ENCODE data around the gene STXBP6. TPM values are rescaled to one million over a fixed set of nuclear protein-coding genes. Genes with fewer than 3 reads are reported as not detected.

STXBP6 gene
- total and polyA plus RNA-seq, 12 donors, result 12.2 to 49.0 (median 24.4) TPM

DNA sequence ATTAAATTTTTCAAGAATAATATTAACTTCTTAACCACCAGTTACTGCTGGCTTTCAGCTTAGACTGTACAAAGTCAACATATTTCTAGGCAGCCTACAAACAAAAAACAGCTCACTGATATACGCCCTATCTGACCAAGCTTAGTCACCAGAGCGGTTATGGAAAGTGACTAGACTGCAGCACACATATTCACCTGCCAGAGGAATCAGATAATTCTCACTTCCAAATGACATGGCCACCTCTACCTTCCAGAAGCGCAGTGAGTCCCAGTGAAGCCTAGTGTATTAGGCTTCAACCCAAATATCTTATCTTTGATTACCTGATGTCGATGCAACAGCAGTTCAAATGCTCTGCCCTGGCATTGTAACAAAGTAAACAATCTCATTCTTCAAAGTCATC lies 8.5 kb downstream of the STXBP6 start:
- ATAC-seq, result peak in 3 of 8 donors; percentile 29 to 42 (median 41)

DNA sequence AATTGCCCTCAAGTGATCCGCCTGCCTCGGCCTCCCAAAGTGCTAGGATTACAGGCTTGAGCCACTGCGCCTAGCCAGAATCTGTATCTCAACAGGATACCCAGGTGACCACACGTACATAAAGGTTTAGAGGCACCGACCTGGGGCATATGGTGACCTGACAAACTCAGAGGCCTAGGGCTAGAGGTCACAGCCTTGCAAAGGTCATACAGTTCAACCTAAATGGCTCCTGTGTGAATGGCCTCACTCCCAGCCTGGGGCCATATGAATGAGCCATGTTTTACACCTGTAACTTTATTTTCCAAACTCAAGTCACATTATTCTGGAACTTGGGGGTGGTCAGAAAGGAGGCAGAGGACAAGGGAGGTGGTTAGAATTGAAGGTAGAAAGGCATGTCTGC lies 10.0 kb downstream of the STXBP6 start:
- Histone ChIP-seq H3K27ac (no peak overlapping the region), H3K4me3 (no peak overlapping the region), H3K27me3 (no peaks in the 10 kb centered on the region), H3K9me3 (no peaks in the 10 kb centered on the region), H3K36me3 (no peaks in the 10 kb centered on the region), H3K4me1 (peaks cover 0 to 57% (median 35%) of the 10 kb centered on the region in 9 donors)
- intact Hi-C loops (cut with DNase I), result loop anchor here in 9 of 10 donors (5.0 to 10.0 kb wide), 7 partner anchors 33 to 305 kb away; no protein-coding TSS in a partner anchor
- DNase-seq (no peak), ATAC-seq (no peak)
- WGBS, 2 donors, result 94 to 96% methylated on average over 5 of the region's 5 CpGs
- TF ChIP-seq, protein P1, sequence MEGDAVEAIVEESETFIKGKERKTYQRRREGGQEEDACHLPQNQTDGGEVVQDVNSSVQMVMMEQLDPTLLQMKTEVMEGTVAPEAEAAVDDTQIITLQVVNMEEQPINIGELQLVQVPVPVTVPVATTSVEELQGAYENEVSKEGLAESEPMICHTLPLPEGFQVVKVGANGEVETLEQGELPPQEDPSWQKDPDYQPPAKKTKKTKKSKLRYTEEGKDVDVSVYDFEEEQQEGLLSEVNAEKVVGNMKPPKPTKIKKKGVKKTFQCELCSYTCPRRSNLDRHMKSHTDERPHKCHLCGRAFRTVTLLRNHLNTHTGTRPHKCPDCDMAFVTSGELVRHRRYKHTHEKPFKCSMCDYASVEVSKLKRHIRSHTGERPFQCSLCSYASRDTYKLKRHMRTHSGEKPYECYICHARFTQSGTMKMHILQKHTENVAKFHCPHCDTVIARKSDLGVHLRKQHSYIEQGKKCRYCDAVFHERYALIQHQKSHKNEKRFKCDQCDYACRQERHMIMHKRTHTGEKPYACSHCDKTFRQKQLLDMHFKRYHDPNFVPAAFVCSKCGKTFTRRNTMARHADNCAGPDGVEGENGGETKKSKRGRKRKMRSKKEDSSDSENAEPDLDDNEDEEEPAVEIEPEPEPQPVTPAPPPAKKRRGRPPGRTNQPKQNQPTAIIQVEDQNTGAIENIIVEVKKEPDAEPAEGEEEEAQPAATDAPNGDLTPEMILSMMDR (IDR thresholded peaks at IDR 0.05), result no peak

More for the DNA sequence above, 8.5 kb downstream of the STXBP6 start:
- no peaks in the 10 kb centered on the region for H3K9me3 ChIP-seq
- WGBS, 2 donors, result 64 to 68% methylated on average over 4 of the region's 4 CpGs
- H3K27ac ChIP-seq, result peak overlapping the region in 1 of 10 donors; percentile 52
- no peak for DNase-seq
- peaks cover 0 to 57% (median 36%) of the 10 kb centered on the region in 9 donors for H3K4me1 ChIP-seq
- no peaks in the 10 kb centered on the region for H3K27me3 ChIP-seq
- no peak overlapping the region for H3K4me3 ChIP-seq
- TF ChIP-seq, protein P1 (IDR thresholded peaks at IDR 0.05), result no peak
- intact Hi-C loops (cut with DNase I), result loop anchor here in 9 of 10 donors (5.0 to 10.0 kb wide), 6 partner anchors 34 to 307 kb away; no protein-coding TSS in a partner anchor
- H3K36me3 ChIP-seq, result no peaks in the 10 kb centered on the region

DNA sequence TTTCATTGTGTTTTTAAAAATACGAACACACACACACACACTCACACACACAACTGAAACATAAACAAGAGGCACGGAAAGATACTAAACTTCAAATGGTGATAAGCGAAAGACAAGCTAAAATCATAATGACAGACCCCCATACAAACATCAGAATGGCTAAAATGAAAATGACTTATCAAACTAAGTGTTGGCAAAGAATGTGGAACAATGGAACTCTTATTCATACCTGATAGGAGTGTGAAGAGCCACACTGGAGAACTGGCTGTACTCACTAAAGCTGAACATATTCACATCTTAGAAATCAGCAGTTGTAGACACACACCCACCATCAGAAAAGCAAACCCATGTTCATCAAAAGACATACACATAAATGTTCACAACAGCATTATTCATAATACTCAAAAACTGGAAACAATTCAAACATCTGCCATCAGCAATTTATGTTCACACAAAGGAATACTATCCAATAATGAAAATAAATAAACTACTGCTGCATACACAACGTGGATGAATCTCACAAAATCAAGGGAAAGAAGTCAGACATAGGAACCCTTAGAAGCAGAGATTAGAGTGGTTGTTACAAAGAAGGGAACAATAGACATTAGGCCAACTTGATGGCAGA lies 11.8 kb downstream of the STXBP6 start:
- TF ChIP-seq, protein P1 (IDR thresholded peaks at IDR 0.05), result no peak
- Histone ChIP-seq H3K27ac (no peak overlapping the region), H3K4me1 (peaks cover 0 to 51% (median 27%) of the 10 kb centered on the region in 9 donors), H3K27me3 (no peaks in the 10 kb centered on the region), H3K9me3 (no peaks in the 10 kb centered on the region), H3K36me3 (no peaks in the 10 kb centered on the region), H3K4me3 (no peak overlapping the region)
- no peak for ATAC-seq
- 86 to 88% methylated on average over 4 of the region's 4 CpGs for WGBS, 2 donors
- intact Hi-C loops (cut with DNase I), result loop anchor here in 1 of 10 donors (10.0 kb wide), 1 partner anchor 233 kb away; no protein-coding TSS in a partner anchor
- DNase-seq, result no peak

DNA sequence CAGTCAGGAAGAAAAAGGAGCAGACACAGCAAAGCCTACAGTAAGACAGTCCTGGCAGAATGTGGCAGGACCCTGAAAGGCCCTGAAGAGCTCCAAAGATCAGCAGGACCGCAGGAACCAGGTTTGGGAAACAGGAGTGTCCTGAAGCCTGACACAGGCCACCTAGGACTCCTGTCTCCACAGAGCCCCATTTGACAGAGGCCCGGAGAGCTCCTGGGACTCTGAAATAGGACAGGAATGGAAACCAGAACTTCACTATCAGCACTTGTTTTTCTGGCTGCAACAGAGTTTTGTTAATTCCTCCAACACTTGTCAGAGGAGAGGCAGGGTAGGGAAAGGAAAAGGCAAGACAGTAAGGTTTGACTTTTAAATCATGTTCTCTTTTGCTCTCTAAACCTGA lies 12.9 kb downstream of the STXBP6 start:
- Histone ChIP-seq H3K4me1 (peaks cover 0 to 48% (median 24%) of the 10 kb centered on the region in 9 donors), H3K4me3 (no peak overlapping the region), H3K27ac (peak overlapping the region in 4 of 10 donors; percentile 32 to 73 (median 50)), H3K9me3 (no peaks in the 10 kb centered on the region), H3K27me3 (no peaks in the 10 kb centered on the region), H3K36me3 (no peaks in the 10 kb centered on the region)
- 54 to 61% methylated on average over 2 of the region's 2 CpGs for WGBS, 2 donors
- ATAC-seq, result peak in 5 of 8 donors; percentile 14 to 54 (median 44)
- TF ChIP-seq, protein P1 (IDR thresholded peaks at IDR 0.05), result no peak
- no peak for DNase-seq
- intact Hi-C loops (cut with DNase I), result loop anchor here in 1 of 10 donors (10.0 kb wide), 1 partner anchor 232 kb away; no protein-coding TSS in a partner anchor
